Measurements from ENCODE around the gene HAUS1. TPM values are rescaled to one million over a fixed set of nuclear protein-coding genes. Genes with fewer than 3 reads are reported as not detected.

The HAUS1 gene
- total RNA-seq, 1 donor from 2014 or later = 20.9 TPM

GRCh38 chr18:46173393-46174341 is 69.5 kb downstream of the HAUS1 start:
- H3K4me1 ChIP-seq = peaks cover 41% of the 10 kb centered on the region
- H3K9me3 ChIP-seq = no peaks in the 10 kb centered on the region
- no peaks in the 10 kb centered on the region for H3K36me3 ChIP-seq
- H3K27ac ChIP-seq = peak overlapping the region; percentile 85
- intact Hi-C loops (cut with DNase I) = loop anchor here (5.0 kb wide), 1 partner anchor 484 kb away; the partner anchor contains the start of gene LOXHD1
- peak overlapping the region; percentile 97 to 99 for H3K4me3 ChIP-seq
- DNase-seq (ENCODE audit: extremely low spot score in 2 of 2) = no peak
- no peaks in the 10 kb centered on the region for H3K27me3 ChIP-seq
- TF ChIP-seq POLR2AphosphoS5 (IDR thresholded peaks at IDR 0.05; ENCODE audit: insufficient read depth in 1 of 2, low read depth in 1 of 2) (peak; percentile 30 to 70), POLR2A (IDR thresholded peaks at IDR 0.05) (no peak), CTCF (IDR thresholded peaks at IDR 0.05) (peak; percentile 60 to 94 (median 62))

DNA sequence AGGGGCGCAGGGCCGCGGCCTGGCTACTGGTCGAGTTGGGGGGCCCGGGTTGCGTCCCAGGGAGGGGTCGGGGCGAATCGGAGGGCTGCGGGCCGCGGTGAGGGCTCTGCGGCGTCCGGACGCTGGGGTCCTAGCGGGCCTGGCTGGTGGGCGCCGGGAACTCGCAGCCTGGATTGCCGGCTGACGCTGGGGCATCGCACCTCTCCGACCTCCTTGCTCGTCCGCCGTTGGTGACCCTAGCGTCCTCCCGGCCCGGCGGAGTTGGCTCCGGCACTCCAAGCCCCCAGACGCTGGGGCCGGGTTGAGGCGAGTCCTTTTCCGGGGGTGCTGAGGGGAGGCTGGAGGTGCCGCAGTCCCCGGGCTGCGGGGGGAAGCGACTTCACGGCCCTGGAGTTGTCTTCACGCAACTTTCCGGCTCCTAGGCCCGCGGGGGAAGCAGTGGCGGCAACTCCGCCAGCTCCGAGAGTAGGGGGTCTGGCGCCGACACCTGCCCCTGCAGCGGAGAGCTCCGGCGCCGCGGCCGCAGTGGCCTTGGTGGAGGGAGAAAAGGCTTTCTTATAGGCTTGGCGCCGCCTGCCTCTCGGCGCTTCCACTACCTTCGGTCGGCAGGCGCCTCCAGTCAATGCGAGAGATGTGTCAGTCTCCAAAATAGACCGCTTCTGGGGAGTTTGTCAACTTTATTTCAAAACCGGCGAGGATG is 70.3 kb downstream of the HAUS1 start:
- TF ChIP-seq POLR2A (IDR thresholded peaks at IDR 0.05) (no peak), POLR2AphosphoS5 (IDR thresholded peaks at IDR 0.05; ENCODE audit: insufficient read depth in 1 of 2, low read depth in 1 of 2) (no peak), CTCF (IDR thresholded peaks at IDR 0.05) (no peak)

GRCh38 chr18:46176001-46176400 is 71.8 kb downstream of the HAUS1 start:
- Histone ChIP-seq H3K9me3 (no peaks in the 10 kb centered on the region), H3K4me1 (peaks cover 45% of the 10 kb centered on the region), H3K36me3 (no peaks in the 10 kb centered on the region), H3K27me3 (no peaks in the 10 kb centered on the region), H3K4me3 (peak overlapping the region in 1 of 2 donors; percentile 97), H3K27ac (no peak overlapping the region)
- DNase-seq (ENCODE audit: extremely low spot score in 2 of 2) = no peak
- intact Hi-C loops (cut with DNase I) = no loop called here
- TF ChIP-seq POLR2AphosphoS5 (IDR thresholded peaks at IDR 0.05; ENCODE audit: insufficient read depth in 1 of 2, low read depth in 1 of 2) (no peak), CTCF (IDR thresholded peaks at IDR 0.05) (no peak), POLR2A (IDR thresholded peaks at IDR 0.05) (no peak)

More for the DNA sequence above, 70.3 kb downstream of the HAUS1 start:
- peak overlapping the region; percentile 97 to 99 for H3K4me3 ChIP-seq
- H3K27me3 ChIP-seq = no peaks in the 10 kb centered on the region
- no peaks in the 10 kb centered on the region for H3K36me3 ChIP-seq
- peaks cover 45% of the 10 kb centered on the region for H3K4me1 ChIP-seq
- intact Hi-C loops (cut with DNase I) = loop anchor here (5.0 kb wide), 1 partner anchor 483 kb away; the partner anchor contains the start of gene LOXHD1
- no peak for DNase-seq (ENCODE audit: extremely low spot score in 2 of 2)
- H3K9me3 ChIP-seq = no peaks in the 10 kb centered on the region
- H3K27ac ChIP-seq = peak overlapping the region; percentile 85

Small RNA genes within 50 kb of the gene (small RNA-seq; reads per million reads assigned to genes)
- gene RNU6-1278P (not detected), gene RNY4P37 (not detected)

Other genes with a start within 250 kb of the HAUS1 start
- gene EPG5, start 137.1 kb upstream of the HAUS1 start, total RNA-seq = 29.5 TPM
- gene PSTPIP2, start 32.1 kb upstream of the HAUS1 start, total RNA-seq = 9.1 TPM
- 247 TPM for gene ATP5F1A, start 6.1 kb upstream of the HAUS1 start, total RNA-seq

Data from vagina (tissue), 2 donors.